T1000 (cell line): ENCODE data around the gene ST6GALNAC1.

Experiments used
- DNase-seq: peaks from one replicate; lab custom pipeline; 2025; ENCODE audit warnings: mixed read lengths; lab: John Stamatoyannopoulos, UW

The ST6GALNAC1 gene

DNA sequence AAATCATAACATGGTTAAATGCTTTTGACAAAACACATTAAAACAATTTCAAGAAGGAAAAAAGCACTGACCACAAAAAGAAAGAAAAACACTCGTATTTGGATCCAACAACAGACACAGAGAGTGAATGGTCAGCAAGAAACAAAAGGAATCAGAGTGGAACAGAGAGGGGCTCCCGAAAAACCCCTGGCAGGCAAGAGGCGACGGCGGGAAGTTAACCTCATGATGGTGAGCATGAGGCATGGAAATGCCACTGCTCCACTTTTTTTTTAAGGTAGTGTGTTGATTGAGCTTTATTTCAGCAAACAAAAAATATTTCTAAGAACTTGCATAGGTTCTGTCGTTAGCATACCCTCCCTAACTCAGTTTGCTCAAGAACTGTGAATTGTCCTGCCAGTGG, 32.1 kb upstream of the ST6GALNAC1 start:
- no peak for DNase-seq

DNA sequence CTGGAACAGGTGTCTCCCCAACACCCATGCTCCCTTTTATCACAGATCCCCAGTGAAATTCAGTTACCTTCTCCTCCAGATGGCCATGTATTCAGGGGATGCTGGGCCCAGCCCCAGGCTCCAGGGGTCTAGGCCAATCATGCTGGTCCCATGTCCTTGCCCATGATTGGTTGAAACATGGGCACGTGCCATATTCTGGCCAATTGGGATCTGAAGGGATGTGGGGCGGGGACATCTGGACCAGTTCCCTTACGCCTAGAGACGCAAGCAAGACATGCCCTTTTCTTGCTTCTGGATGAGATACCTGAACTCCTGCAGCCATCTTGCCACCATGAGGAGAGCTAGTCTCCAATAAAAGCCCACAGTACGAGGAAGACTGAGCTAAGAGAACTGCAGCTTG, 31.0 kb upstream of the ST6GALNAC1 start:
- no peak for DNase-seq

DNA sequence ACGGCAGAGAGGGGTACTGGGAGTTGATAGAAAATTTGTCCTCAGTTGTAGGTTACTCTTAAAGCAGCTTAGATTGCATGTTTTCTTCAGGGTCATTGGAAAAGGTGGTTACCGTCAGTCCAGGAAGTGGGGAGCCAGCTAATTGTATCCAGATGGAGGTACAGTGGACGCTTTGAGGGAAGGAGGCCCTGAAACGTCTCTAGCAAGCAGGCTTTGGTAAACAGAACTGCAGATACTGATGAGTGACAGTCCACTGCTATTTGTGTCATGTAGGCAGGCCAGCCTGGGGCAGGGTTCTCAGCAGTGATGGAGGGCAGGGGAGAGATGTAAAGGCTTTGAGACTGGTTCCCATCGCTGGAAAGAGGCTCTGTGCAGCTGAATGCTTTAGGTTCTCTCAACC, 30.2 kb upstream of the ST6GALNAC1 start:
- no peak for DNase-seq

DNA sequence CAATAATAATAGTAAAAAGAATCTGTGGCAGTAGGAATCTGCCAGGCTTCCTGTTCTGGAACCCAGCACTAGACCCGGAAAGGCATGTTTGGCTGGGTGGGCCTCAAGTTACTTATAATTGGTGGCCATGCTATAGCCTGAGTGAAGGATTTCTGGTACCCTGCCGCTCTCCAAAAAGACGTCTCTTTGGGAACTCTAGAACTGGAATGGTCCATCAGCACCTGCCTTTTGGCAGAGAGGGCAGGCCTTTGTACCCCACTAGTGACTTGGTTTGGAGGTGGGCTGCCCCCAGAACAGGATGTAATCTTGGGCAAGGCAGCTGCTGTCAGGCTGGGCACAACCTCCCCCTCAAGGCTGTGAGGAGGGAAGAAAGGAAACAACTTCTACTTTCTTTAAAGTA, 29.3 kb upstream of the ST6GALNAC1 start:
- DNase-seq = no peak

DNA sequence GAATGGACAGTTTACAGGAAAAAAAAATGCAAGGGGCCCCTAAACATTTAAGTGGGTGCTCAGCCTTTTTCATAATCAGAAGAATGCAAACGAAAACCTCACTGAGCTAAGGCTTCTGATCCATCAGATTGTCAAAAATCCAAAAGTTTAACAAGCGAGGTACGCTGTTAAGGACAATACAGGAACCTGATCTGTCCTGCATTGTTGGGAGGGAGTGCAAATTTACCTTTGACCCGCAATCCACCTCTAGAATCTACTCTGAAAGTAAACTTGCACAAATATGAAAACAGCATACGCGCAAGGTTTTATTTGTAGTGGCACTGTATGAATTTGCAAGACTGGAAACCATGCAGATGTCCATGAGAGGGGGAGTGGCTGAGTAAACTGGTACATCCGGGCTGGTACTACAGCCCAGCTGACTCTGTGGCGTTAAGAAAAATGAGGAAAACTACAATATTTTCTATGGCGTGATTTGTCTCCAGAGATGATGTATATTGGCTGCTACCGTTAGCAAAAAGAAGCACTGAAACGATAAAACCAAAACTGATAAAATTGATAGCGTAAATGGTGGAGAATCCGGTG, 28.8 kb upstream of the ST6GALNAC1 start:
- DNase-seq = no peak

DNA sequence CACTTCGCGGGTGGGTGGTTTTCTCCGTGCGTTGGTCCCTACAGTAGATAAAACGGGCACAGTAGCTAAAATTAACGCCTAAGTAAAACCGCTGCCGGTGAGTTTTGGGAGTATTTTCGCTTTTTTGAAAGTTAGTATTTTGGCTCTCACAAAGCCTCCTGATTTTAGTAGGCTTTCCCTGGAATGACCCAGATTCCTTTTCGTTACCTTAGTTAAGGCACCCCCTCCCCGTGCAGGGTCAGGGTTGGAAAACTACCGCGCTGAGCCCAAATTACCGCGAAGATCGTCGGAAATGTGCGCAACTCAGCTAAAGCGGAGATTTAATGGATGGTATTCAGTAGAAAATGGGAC, 28.3 kb upstream of the ST6GALNAC1 start:
- no peak for DNase-seq

DNA sequence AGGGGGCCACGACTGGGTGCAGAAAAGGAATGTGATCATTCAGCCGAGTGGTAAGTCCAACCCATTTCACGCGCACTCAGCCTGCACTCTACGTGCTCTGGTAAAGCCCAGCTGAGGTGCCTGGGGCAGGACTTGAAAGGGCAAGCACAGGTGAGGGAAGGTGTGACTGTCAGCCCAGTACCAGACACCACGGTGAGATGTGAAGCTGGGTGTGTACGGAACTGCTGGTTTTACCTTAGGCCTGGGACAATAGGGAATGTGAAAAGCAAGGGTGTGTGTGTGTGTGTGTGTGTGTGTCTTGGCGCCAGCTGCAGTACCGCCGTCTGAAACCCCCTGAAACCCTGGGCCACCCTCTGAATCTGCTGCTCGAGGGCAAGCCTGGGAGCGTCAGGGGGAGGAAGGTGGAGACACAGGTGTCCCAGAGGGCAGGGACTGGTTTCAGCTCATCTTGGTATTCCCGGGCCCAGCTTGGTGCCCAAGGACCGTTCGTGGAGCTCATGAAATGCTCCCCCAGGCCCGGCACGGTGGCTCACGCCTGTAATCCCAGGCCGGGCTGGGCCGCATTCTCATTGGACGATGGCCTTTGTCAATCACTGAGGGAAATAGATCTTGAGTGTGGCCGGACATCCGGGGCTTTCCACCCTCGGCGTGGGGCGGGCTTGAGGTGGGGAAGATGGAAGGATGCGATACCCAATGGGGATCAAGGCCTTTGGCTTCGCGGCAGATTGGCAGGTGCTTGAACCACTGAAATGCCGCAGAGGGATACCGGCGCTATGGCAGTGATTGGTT, 27.8 kb upstream of the ST6GALNAC1 start:
- DNase-seq = peak; percentile 99

DNA sequence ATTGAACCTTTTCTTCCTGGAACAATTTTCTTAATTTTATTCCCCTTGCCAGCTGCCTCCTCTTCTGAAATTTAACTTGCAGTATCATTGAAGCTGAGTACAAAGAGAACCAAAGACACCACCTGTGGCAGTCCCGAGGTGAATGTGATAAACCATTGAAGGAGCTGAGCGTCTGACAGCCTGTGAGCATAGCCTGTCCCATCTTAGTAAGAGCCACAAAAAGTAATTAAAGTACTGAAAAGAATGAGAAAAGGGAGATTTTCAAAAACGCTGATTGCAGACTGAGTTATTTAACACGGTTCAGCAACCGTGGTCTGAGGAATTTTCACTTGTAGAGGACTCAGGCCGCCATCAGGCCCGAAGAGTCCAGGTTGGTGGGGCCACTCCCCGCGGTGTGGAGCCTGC, 27.2 kb upstream of the ST6GALNAC1 start:
- DNase-seq = no peak

DNA sequence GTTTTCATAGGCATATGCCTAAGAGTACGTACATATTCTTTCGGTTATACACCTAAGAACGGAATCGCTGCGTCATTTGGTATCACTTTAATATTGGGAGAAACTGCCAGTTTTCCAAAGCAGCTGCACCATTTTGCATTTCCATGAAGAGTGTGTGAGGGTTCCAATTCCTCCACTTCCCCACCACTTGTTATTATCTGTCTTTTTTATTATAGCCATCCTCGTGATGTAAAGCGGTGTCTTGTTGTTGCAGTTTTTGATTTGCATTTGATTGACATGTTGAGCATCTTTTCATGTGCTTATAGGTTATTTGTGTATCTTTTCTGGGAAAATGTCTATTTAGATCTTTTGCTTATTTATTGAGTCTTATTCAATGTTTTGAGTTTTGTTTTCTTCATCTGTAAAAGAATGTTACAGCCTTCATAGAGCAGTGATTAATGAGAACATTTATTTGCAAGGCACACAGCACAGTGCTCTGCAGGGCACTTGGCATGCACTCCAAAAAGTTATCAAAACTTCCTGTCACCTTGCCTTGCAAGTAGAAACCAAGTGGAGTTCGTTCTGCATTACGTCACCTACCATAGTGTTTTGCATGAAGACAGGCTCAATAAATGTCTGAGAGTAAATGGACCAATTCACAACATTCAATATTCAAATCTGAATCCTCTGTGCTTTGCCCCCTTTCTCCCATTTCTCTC, 26.6 kb upstream of the ST6GALNAC1 start:
- DNase-seq = no peak

DNA sequence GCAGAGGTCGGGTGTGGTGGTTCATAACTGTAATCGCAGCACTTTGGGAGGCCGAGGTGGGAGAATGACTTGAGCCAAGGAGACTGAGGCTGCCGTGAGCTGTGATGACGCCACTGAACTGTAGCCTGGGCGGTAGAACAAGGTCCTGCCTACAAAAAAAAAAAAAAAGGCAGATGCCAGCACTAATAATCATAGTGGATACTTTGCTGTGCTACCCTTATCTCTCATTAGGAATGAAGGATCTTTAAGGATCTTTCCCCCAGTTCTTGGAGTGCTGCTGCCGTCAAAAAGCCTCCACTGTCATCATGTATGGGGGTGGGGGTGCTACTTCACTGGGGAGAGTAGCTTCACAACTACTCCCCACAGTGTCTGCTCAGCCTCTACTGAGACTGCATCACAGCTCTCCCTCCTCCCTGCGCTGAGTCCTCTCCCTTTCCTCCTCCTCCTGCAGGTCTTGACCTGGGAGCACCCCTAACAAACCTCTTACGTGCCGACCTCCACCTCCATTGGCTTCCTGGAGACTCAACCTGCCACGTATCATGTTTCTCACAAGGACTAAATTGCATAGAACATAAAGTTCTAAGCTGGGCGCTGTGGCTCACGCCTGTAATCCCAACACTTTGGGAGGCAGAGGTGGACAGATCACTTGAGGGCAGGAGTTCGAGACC, 24.4 kb upstream of the ST6GALNAC1 start:
- no peak for DNase-seq

DNA sequence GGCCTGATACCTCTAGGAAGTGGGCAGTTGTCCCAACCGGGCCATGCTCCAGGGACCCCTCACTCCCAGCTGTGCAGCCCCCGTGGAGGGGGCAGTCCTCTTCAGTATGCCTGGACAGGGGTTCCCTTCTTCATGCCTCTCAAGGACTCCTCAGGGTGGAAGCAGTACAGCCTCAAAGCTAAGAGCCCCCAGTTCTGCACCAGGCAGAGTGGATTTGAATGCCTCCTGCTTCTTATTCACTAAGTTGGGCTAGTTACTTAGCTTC, 23.9 kb upstream of the ST6GALNAC1 start:
- no peak for DNase-seq

DNA sequence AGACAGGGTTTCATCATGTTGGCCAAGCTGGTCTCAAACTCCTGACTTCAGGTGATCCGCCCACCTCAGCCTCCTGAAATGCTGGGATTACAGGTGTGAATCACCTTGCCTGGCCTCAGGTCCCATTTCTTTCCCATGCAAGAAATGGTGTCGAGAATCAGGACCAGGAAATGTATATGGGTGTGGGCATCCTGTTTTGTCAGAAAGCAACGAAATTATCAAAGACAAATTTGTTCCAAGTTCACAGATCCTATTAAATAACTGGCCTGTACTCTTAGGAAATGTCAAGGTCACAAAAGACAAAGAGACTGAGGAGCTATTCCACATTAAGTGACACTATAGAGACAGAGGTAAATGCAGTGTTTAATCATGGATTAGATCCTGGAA, 17.1 kb upstream of the ST6GALNAC1 start:
- DNase-seq = no peak

DNA sequence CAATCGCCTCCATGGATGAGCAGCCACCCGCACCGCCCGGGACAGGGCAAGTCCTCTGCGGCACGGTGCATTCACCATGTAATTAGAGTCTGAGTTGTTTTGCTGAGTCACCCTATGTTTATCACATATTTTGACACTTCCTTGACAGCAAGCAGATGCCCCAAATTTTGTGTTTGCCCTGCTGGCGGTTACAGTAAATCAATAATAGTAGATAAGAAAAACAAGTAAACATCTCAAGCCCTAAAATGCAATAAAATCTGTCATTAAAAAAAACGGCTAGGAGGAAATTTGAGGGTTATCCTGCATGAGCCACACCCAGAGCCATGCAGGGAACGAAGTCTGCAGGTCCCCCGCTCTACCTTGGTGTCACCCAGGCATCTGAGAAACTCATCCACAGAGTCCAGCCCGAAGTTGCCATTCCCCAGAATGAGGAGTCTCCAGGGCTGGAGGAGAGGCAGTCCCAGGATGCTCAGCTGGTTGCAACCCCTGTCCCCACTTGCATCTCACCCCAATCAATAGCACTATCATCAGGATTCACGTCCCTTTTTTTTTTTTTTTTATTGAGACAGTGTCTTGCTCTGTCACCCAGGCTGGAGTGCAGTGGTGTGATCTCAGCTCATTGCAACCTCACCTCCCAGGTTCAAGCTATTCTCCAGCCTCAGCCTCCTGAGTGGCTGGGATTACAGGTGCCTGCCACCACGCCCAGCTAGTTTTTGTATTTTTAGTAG, 16.5 kb upstream of the ST6GALNAC1 start:
- no peak for DNase-seq

DNA sequence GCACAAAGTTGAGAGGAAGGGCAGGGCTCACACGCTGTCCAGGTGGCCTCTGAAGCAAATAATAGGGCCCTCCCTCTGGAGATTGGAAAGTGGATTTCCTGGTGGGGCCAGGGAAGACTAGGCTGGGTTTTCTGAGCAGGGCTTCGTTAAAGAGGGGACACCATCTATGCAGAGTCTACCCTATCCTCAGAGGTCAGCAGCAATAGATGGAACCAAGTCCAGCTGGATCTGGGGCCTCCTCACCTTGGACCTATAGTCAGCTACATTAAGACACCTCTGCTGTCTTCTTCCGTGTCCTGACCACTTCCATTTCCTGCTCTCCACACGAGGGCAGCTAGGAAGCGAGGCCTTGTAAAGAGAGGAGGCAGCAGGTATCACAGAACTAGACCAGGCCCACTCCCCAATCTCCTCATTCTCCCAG, 14.7 kb upstream of the ST6GALNAC1 start:
- DNase-seq = no peak

DNA sequence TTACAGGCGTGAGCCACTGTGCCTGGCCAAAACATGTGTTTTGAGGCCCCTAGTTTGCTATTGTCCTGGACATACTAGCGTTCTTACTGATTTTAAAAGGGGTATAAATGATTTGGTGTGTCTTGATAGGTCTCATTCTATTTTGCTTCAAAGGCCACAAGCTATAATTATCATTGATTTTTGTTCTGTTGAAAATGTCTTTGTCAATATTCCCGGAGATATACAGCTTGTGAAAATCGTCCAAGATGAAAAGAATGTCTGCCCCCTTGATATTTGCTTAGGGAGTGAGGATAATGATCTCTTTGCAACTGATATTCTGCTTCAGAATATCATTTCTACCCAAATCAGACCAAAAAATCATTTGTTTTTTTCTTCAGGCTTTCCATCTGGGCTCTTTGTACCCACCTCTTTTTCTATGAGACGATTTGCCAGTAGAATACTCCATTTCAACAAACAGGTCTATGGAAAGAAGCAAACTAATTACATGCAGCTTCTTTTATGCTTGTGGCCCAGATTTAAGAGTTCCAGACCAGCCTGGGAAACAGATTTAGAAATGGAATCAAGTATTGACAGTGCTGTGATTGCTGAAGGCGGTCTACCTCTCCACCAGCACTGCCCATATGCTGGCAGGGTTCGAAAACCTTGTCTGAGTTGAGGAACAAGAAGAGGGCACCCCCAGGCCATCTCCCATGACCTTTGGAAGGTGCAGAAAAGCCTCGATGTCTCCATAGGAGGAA, 14.1 kb upstream of the ST6GALNAC1 start:
- DNase-seq = no peak

DNA sequence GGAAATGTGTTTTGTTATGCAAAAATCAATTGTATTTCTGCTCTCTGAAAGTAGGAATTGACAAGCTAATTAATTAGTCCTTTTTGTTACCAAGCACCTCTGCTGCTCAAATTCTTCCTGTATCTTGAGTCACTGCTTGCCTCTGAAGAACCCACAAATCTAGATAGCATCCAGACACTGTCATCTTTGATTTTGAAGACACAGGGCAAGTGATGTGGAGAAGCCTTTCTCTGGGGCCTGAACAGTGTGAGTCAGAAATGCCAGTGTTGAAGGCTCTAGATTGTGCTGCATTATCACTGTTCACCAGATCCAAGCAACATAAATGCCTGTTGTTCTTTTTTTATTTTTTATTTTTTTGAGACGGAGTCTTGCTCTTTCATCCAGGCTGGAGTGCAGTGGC, 10.9 kb upstream of the ST6GALNAC1 start:
- DNase-seq = no peak

DNA sequence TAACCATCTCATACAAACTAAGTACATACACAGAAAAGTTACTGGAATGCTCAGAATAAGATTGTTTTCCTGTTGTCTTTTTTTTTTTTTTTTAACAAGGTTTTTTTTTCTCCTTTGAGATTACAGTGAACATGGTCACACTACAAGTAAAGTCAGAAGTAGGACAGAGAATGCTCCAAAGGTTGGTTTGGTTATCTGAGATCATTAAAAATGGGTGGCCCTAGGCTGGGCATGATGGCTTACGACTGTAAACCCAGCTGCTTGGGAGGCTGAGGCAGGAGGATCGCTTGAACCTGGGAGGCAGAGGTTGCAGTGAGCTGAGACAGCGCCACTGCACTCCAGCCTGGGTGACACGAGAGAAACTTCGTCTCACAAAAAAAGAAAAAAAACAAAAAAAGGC, 6.9 kb upstream of the ST6GALNAC1 start:
- DNase-seq = no peak

DNA sequence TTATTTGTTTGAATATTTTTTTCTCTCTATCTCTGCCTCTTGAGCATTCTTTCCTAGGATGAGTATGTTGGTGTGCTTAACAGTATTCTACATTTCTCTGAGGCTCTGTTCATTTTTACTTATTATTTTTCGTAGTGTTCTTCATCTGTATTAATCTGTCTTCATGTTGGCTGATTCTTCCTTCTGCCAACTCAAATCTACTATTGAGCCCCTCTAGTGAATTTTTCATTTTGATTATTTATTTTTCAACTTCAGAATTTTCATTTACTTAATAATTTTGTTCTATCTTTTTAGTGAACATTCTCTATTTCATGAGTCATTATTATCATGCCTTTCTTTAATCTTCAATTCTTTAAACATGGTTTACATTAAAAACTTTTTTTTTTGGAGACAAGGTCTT, 3.2 kb upstream of the ST6GALNAC1 start:
- DNase-seq = no peak

DNA sequence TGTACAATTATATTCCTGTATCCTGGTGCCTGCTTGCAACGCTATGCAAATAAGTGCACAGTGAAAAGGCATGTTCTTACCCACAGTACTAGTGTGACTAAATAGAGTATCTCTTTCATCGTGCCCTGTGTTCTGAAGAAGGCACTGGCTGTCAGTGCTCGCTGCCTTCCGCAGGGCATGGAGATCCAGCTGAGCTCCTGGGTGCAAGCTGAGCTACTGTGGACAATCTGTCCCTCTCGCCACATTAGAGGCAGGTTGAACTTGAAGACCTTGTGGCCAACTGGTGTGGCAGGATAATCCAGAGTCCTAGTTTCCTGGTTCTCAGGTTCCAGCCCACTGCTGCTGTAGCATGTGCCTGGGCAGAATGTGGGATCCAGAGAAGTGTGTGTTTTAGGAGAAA, 1.9 kb upstream of the ST6GALNAC1 start:
- no peak for DNase-seq

DNA sequence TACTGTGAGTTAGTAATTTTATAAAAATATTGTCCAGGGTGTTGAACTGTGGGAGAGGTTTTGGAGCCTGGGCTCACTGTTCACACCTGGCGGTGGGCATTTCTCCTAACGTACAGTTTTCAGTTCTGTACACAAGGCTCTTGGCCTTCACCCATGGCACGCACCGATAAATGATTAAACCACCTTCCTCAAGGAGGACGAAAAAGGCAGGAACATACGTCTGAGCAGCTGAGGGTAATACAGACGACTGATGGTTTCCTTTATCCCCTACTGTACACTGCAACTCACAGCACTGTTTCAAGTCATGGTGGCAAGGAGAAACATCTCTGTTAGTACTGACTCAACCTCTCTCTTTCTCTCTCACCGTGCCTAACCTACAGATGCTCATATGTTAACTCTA, 1.4 kb upstream of the ST6GALNAC1 start:
- DNase-seq = no peak

DNA sequence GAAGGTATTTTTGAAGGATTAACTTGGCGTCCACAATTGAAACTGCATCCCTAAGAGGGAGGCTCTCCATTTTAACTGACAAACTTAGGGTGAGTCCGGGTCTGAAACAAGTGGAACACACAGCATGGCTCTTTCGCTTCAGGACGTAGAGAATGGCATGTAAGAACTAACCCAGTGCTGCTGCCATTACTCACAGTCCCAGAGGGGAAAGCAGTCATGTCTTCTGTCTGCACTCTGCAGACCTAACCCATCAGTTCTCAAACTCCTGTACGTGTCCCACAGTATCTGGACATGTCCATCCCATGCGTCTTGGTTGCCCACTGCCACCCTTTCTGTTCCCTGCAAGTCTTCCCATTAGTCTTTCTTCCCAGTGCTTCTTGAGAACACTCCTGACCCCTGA, 563 bp downstream of the ST6GALNAC1 start:
- no peak for DNase-seq

DNA sequence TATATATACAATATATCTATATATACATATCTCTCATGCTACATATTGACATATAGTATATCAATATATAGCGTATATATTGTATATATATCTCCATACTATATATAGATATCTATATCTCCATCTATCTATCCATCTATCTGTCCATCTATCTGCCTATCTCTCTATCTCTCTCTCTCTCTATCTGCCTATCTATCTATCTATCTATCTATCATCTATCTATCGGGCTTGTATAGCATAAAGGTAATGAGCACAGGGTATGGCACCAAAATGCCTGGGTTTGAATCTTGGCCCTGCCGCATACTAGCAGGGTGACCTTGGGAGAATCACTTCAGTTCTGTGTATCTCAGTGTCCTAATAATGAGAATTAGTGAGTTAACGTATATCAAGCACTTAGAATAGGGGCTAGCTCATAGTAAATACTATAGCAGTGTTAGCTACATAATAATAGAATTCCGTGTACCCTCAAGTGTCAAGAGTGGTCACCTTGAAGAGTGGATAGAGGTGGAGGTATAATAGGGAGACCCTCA, 1.5 kb downstream of the ST6GALNAC1 start:
- DNase-seq = no peak
